Neutrophil (primary cell): ENCODE data around the gene MPPED1.

ENCODE experiments used
- H3K27ac ChIP-seq: fragments of 200-600 bp; sonication (generic); 2 replicates; pipeline ENCODE4 v1.5.1; 2016; ENCODE audit warnings: mild to moderate bottlenecking, moderate library complexity
- H3K27me3 ChIP-seq: fragments of 200-600 bp; sonication (generic); 2 replicates; pipeline ENCODE4 v1.6.0; 2016; ENCODE audit warnings: mild to moderate bottlenecking
- H3K36me3 ChIP-seq: fragments of 200-600 bp; sonication (generic); 2 replicates; pipeline ENCODE4 v1.5.1; 2017
- H3K4me1 ChIP-seq, 2 experiments: fragments of 200-600 bp in 1 of 2; sonication (generic) in 1 of 2; 1 replicate in 1 of 2; 2 replicates in 1 of 2; pipeline versions ENCODE4 v1.5.1 to v1.6.1; 2013 to 2016; ENCODE audit warnings: low read depth in 1 of 2, low read length in 1 of 2, mild to moderate bottlenecking in 1 of 2, moderate library complexity in 1 of 2; ENCODE audit not compliant: control insufficient read depth in 1 of 2, insufficient read depth in 1 of 2
- H3K4me3 ChIP-seq, 2 experiments: fragments of 200-600 bp in 1 of 2; sonication (generic) in 1 of 2; 1 replicate in 1 of 2; 2 replicates in 1 of 2; pipeline ENCODE4 v1.5.1; 2013 to 2016; ENCODE audit warnings: low read depth in 1 of 2, low read length in 1 of 2, mild to moderate bottlenecking in 1 of 2, moderate library complexity in 1 of 2
- H3K9me3 ChIP-seq: fragments of 200-600 bp; sonication (generic); 2 replicates; pipeline ENCODE4 v1.5.1; 2016
- CTCF ChIP-seq: fragments of 200-600 bp; sonication (generic); IDR thresholded peaks from 2 replicates; pipeline ENCODE4 v1.5.1; 2016; ENCODE audit warnings: antibody characterized with exemption

Gene MPPED1

GRCh38 chr22:43398246-43398645, 13.6 kb upstream of the MPPED1 start:
- TF ChIP-seq CTCF, result no peak
- Histone ChIP-seq H3K27me3 (peaks cover 9% of the 10 kb centered on the region), H3K9me3 (no peaks in the 10 kb centered on the region)

GRCh38 chr22:43398910-43399309, 12.9 kb upstream of the MPPED1 start:
- H3K4me3 ChIP-seq, result no peak overlapping the region
- H3K27ac ChIP-seq, result no peak overlapping the region
- TF ChIP-seq CTCF, result no peak
- no peaks in the 10 kb centered on the region for H3K4me1 ChIP-seq
- H3K36me3 ChIP-seq, result no peaks in the 10 kb centered on the region
- H3K27me3 ChIP-seq, result peaks cover 9% of the 10 kb centered on the region
- no peaks in the 10 kb centered on the region for H3K9me3 ChIP-seq

More at GRCh38 chr22:43398246-43398645, 13.6 kb upstream of the MPPED1 start:
- Histone ChIP-seq H3K36me3 (no peaks in the 10 kb centered on the region), H3K4me1 (no peaks in the 10 kb centered on the region), H3K4me3 (no peak overlapping the region), H3K27ac (no peak overlapping the region)

- Histone ChIP-seq H3K9me3 (no peaks in the 10 kb centered on the region), H3K27ac (no peak overlapping the region), H3K4me1 (no peaks in the 10 kb centered on the region), H3K36me3 (no peaks in the 10 kb centered on the region), H3K4me3 (no peak overlapping the region), H3K27me3 (peaks cover 9% of the 10 kb centered on the region)
- no peak for TF ChIP-seq CTCF
These were observed 12.4 kb upstream of the MPPED1 start for GRCh38 chr22:43399338-43399979.

GRCh38 chr22:43399980-43400358, 11.8 kb upstream of the MPPED1 start:
- no peaks in the 10 kb centered on the region for H3K9me3 ChIP-seq
- TF ChIP-seq CTCF, result no peak

GRCh38 chr22:43400449-43400848, 11.4 kb upstream of the MPPED1 start:
- Histone ChIP-seq H3K27me3 (peaks cover 9% of the 10 kb centered on the region), H3K27ac (no peak overlapping the region), H3K4me1 (no peaks in the 10 kb centered on the region), H3K36me3 (no peaks in the 10 kb centered on the region), H3K4me3 (no peak overlapping the region), H3K9me3 (no peaks in the 10 kb centered on the region)
- no peak for TF ChIP-seq CTCF

More at GRCh38 chr22:43399980-43400358, 11.8 kb upstream of the MPPED1 start:
- Histone ChIP-seq H3K27ac (no peak overlapping the region), H3K4me1 (no peaks in the 10 kb centered on the region), H3K4me3 (no peak overlapping the region), H3K36me3 (no peaks in the 10 kb centered on the region), H3K27me3 (peaks cover 9% of the 10 kb centered on the region)
